Measurements from ENCODE around the gene RNPEPL1.

The RNPEPL1 gene

DNA sequence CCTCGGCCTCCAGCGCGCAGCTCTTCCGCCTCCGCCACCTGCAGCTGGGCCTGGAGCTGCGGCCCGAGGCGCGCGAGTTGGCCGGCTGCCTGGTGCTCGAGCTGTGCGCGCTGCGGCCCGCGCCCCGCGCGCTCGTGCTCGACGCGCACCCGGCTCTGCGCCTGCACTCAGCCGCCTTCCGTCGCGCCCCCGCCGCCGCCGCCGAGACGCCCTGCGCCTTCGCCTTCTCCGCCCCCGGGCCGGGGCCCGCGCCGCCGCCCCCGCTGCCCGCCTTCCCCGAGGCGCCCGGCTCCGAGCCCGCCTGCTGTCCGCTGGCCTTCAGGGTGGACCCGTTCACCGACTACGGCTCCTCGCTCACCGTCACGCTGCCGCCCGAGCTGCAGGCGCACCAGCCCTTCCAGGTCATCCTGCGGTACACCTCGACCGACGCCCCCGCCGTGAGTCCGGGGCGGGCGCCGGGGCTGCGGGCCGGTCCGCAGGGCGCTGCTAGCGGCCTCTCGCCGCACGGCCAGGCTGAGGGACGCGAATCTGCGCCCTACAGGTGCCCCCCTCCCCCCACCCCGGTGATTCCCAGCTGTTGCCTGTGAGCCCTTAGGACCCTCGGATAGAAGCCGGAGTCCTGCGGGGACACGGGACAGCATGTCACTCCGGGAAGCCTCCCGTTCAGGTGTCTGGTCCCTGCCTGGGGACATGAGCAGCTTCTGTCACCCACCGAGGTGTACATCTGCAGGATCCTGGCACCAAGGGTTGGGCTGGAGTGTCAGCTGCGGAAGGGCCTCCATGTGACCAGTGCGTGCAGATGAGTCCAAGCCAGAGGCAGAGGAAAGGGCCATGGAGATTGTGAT lies 616 bp downstream of the RNPEPL1 start:
- Mint-ChIP-seq H3K36me3 (peaks cover 19% of the 10 kb centered on the region), H3K4me1 (peaks cover 68% of the 10 kb centered on the region), H3K9me3 (no peaks in the 10 kb centered on the region), H3K27me3 (no peaks in the 10 kb centered on the region), H3K27ac (peak overlapping the region; percentile 79), H3K4me3 (peak overlapping the region; percentile 88)
- peak; percentile 25 for ATAC-seq

GRCh38 chr2:240569523-240569997 lies 1.3 kb downstream of the RNPEPL1 start:
- Mint-ChIP-seq H3K4me3 (peak overlapping the region; percentile 88), H3K36me3 (peaks cover 14% of the 10 kb centered on the region), H3K9me3 (no peaks in the 10 kb centered on the region), H3K4me1 (peaks cover 62% of the 10 kb centered on the region), H3K27ac (peak overlapping the region; percentile 79), H3K27me3 (no peaks in the 10 kb centered on the region)
- no peak for ATAC-seq

DNA sequence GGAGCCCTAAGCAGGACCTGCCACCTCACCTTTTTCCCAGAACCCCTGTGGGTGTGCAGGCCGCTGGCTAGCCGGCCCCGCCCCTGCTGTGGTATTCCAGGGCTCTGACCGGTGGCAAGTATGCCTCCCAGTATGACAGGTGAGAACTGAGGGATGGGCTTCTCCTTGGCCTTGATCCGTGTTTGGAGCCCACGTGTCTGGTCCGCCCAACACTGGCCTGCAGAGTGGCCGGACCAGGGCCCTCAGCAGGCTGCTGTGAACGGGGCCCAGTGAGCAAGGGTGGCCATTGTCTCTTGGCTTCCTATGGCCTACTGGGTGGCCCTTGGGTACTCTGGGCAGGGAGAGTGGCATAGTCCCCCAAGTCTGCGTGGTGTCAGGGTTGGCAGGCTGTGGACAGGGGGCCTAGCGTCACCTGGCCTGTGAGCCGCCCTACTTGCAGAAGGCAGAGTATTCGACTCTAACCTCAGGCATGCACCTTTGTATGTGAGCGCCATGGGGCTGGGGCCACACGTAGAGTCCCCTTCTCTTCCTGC lies 1.8 kb downstream of the RNPEPL1 start:
- Mint-ChIP-seq H3K36me3 (peaks cover 14% of the 10 kb centered on the region), H3K4me1 (peaks cover 57% of the 10 kb centered on the region), H3K27ac (no peak overlapping the region), H3K4me3 (peak overlapping the region; percentile 8), H3K27me3 (no peaks in the 10 kb centered on the region), H3K9me3 (no peaks in the 10 kb centered on the region)
- ATAC-seq, result no peak

DNA sequence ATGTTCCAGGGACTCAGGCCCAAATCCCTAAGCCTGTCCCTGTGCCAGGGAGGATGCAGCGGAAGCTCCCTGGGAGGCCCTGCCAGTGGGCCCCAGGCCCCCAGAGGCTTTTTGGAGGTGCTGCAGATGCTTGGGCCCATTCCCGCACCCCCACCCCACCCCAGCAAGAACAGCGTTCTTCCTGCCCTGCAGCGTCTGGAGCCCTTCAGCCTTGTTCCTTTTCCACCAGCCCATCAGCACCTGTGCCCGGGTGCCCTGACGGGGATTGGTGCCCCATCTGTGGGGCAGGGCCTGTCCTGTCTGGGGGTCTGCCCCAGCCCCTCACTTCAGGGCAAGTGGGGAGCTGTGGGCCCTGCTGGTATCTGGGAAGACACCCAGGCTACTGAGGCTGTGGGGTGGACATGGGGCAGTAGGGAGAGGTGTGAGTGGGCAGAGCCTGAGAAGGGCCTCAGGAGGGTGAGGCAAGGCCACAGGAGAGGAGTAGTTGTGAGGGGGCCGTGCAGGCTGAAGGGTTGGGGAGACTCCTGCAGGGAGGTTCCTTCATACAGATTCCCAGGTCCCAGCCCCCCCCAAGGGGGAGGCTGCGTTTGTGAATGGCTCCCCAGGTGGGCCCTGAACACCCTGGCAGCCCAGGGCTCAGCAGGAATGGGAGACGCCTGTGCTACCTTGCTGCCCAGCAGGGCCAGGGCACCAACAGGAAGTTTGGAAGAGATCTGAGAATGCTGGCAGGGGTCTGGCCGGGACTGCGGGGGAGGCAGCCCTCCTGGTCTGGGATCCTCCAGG lies 2.4 kb downstream of the RNPEPL1 start:
- no peaks in the 10 kb centered on the region for H3K9me3 Mint-ChIP-seq
- H3K4me3 Mint-ChIP-seq, result peak overlapping the region; percentile 12
- H3K36me3 Mint-ChIP-seq, result peaks cover 20% of the 10 kb centered on the region
- peaks cover 50% of the 10 kb centered on the region for H3K4me1 Mint-ChIP-seq
- H3K27me3 Mint-ChIP-seq, result no peaks in the 10 kb centered on the region
- no peak overlapping the region for H3K27ac Mint-ChIP-seq
- ATAC-seq, result no peak

- no peak for ATAC-seq
- Mint-ChIP-seq H3K36me3 (peaks cover 20% of the 10 kb centered on the region), H3K4me3 (no peak overlapping the region), H3K4me1 (peaks cover 43% of the 10 kb centered on the region), H3K27ac (no peak overlapping the region), H3K9me3 (no peaks in the 10 kb centered on the region), H3K27me3 (no peaks in the 10 kb centered on the region)
These were observed 3.2 kb downstream of the RNPEPL1 start for GRCh38 chr2:240571314-240571973.

- Mint-ChIP-seq H3K9me3 (no peaks in the 10 kb centered on the region), H3K36me3 (peaks cover 26% of the 10 kb centered on the region), H3K27ac (no peak overlapping the region), H3K4me3 (no peak overlapping the region), H3K27me3 (no peaks in the 10 kb centered on the region), H3K4me1 (peaks cover 34% of the 10 kb centered on the region)
- no peak for ATAC-seq
These were observed 4.1 kb downstream of the RNPEPL1 start for GRCh38 chr2:240572141-240573031.

DNA sequence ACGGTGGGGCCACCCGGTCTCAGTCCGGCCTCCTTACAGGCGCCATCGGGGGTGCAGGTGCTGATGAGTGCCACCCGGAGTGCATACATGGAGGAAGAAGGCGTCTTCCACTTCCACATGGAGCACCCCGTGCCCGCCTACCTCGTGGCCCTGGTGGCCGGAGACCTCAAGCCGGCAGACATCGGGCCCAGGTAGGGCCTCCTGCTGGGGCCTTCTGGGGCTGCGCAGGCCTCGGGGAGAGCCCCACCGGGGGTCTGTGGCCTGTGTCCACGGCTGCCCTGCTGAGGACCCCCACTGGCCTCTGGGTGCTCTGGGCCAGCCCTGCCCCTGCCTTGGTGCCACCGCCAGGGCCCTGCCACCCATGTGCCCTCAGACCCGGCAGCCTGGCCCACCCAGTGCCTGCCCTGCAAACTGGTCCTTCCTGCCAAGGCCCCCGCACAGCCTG lies 4.8 kb downstream of the RNPEPL1 start:
- no peak for ATAC-seq
- Mint-ChIP-seq H3K4me3 (no peak overlapping the region), H3K9me3 (no peaks in the 10 kb centered on the region), H3K36me3 (peaks cover 30% of the 10 kb centered on the region), H3K4me1 (peaks cover 27% of the 10 kb centered on the region), H3K27ac (no peak overlapping the region), H3K27me3 (no peaks in the 10 kb centered on the region)

- H3K9me3 Mint-ChIP-seq, result no peaks in the 10 kb centered on the region
- H3K27me3 Mint-ChIP-seq, result no peaks in the 10 kb centered on the region
These were observed 5.5 kb downstream of the RNPEPL1 start for GRCh38 chr2:240573516-240574385.

GRCh38 chr2:240574386-240575100 lies 6.3 kb downstream of the RNPEPL1 start:
- no peak overlapping the region for H3K27ac Mint-ChIP-seq
- no peak for ATAC-seq
- no peaks in the 10 kb centered on the region for H3K27me3 Mint-ChIP-seq
- H3K4me1 Mint-ChIP-seq, result peaks cover 33% of the 10 kb centered on the region
- peaks cover 45% of the 10 kb centered on the region for H3K36me3 Mint-ChIP-seq
- no peak overlapping the region for H3K4me3 Mint-ChIP-seq
- H3K9me3 Mint-ChIP-seq, result no peaks in the 10 kb centered on the region

More at GRCh38 chr2:240573516-240574385, 5.5 kb downstream of the RNPEPL1 start:
- Mint-ChIP-seq H3K4me1 (peaks cover 31% of the 10 kb centered on the region), H3K4me3 (no peak overlapping the region), H3K36me3 (peaks cover 37% of the 10 kb centered on the region), H3K27ac (no peak overlapping the region)
- no peak for ATAC-seq

GRCh38 chr2:240575101-240575965 lies 7.0 kb downstream of the RNPEPL1 start:
- ATAC-seq, result no peak
- H3K4me3 Mint-ChIP-seq, result no peak overlapping the region
- H3K9me3 Mint-ChIP-seq, result no peaks in the 10 kb centered on the region
- H3K27ac Mint-ChIP-seq, result no peak overlapping the region
- peaks cover 52% of the 10 kb centered on the region for H3K36me3 Mint-ChIP-seq
- peaks cover 33% of the 10 kb centered on the region for H3K4me1 Mint-ChIP-seq
- H3K27me3 Mint-ChIP-seq, result no peaks in the 10 kb centered on the region

DNA sequence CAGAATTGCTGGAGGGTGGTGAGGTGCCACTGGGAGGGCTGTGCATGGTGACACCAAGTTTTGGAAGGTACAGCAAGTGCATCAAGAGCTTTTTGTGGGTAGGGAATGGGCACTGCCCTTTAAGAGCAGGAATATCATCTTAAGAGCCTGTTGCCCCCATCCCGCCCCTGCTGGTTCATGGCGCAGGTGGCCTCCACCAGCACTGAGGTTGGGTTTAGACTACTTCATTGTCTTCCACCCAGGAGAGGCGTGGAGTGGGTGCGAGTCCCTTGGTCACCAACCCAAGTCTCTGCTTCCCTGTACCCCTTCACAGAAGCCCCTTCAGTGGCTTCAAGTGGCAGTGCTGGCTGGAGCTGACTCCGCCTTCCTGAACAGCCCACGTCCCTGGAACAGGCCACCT lies 7.8 kb downstream of the RNPEPL1 start:
- Mint-ChIP-seq H3K36me3 (peaks cover 53% of the 10 kb centered on the region), H3K4me1 (peaks cover 30% of the 10 kb centered on the region), H3K27me3 (no peaks in the 10 kb centered on the region), H3K4me3 (no peak overlapping the region), H3K27ac (no peak overlapping the region), H3K9me3 (no peaks in the 10 kb centered on the region)
- no peak for ATAC-seq

DNA sequence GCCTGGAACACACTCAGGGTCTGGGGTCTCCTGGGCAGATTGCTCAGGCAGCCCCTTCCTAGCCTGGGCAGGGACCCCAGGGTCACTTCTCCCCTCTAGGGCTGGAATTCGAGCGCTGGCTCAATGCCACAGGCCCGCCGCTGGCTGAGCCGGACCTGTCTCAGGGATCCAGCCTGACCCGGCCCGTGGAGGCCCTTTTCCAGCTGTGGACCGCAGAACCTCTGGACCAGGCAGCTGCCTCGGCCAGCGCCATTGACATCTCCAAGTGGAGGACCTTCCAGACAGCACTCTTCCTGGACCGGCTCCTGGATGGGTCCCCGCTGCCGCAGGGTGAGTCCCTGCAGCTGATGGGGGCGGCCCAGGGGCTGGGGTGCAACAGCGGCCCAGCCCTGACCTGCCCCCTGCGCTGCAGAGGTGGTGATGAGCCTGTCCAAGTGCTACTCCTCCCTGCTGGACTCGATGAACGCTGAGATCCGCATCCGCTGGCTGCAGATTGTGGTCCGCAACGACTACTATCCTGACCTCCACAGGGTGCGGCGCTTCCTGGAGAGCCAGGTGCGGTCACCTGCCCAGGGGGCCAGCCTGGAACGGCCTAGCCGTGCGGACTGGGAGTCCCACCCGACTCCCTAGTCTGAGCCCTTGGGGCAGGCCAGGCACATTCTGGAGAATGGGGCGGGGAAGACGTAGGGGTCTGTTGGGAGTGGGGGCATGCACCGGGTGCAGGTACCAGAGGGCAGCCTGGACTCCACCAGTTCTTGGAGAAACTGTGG lies 8.3 kb downstream of the RNPEPL1 start:
- H3K4me1 Mint-ChIP-seq, result peaks cover 26% of the 10 kb centered on the region
- H3K9me3 Mint-ChIP-seq, result no peaks in the 10 kb centered on the region
- ATAC-seq, result no peak
- H3K27me3 Mint-ChIP-seq, result no peaks in the 10 kb centered on the region
- no peak overlapping the region for H3K4me3 Mint-ChIP-seq
- H3K27ac Mint-ChIP-seq, result no peak overlapping the region
- peaks cover 57% of the 10 kb centered on the region for H3K36me3 Mint-ChIP-seq

Data from stimulated activated memory B cell treated with anti-CD40 and anti-IgM and Interleukin-4, amounts not matched to agents 10 μg/mL and 1 μg/mL and 100 μg/mL, for 72 hours (primary cell).